ENCODE measurements around the gene SPIRE2.

GRCh38 chr16:89904606-89905510, 76.6 kb downstream of the SPIRE2 start:
- TF ChIP-seq, protein P1, sequence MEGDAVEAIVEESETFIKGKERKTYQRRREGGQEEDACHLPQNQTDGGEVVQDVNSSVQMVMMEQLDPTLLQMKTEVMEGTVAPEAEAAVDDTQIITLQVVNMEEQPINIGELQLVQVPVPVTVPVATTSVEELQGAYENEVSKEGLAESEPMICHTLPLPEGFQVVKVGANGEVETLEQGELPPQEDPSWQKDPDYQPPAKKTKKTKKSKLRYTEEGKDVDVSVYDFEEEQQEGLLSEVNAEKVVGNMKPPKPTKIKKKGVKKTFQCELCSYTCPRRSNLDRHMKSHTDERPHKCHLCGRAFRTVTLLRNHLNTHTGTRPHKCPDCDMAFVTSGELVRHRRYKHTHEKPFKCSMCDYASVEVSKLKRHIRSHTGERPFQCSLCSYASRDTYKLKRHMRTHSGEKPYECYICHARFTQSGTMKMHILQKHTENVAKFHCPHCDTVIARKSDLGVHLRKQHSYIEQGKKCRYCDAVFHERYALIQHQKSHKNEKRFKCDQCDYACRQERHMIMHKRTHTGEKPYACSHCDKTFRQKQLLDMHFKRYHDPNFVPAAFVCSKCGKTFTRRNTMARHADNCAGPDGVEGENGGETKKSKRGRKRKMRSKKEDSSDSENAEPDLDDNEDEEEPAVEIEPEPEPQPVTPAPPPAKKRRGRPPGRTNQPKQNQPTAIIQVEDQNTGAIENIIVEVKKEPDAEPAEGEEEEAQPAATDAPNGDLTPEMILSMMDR (IDR thresholded peaks at IDR 0.05): no peak
- TF ChIP-seq POLR2A (IDR thresholded peaks at IDR 0.05) (no peak), POLR2AphosphoS5 (IDR thresholded peaks at IDR 0.05) (no peak), EP300 (IDR thresholded peaks at IDR 0.05) (no peak)

Data from sigmoid colon (tissue), 4 donors.